Neural progenitor cell (in vitro differentiated cells): ENCODE measurements around the gene NXPH2.

ENCODE experiments used
- CTCF ChIP-seq: fragments of 200-600 bp; sonication (generic); IDR thresholded peaks from 2 replicates; pipeline ENCODE4 v1.5.1; 2017; ENCODE audit warnings: antibody characterized with exemption, mild to moderate bottlenecking
- EZH2 ChIP-seq: fragments of 200-600 bp; sonication (generic); IDR thresholded peaks from 2 replicates; pipeline ENCODE4 v1.6.1; 2017; ENCODE audit warnings: antibody characterized with exemption, mild to moderate bottlenecking, moderate library complexity
- EZH2phosphoT487 ChIP-seq: fragments of 200-600 bp; sonication (generic); IDR thresholded peaks from 2 replicates; pipeline ENCODE4 v1.6.1; 2017; ENCODE audit warnings: antibody characterized with exemption

- TF ChIP-seq CTCF (peak; percentile 79), EZH2 (no peak), EZH2phosphoT487 (no peak)
Observed at GRCh38 chr2:138829326-138829919, 49.2 kb upstream of the NXPH2 start.
